GM10248 (cell line): ENCODE data around the gene NINL.

Source experiments
- CTCF ChIA-PET: fragments of 300-600 bp; sonication (Branson Sonifier 250); formaldehyde crosslinking; extraction: SDS; loops from one replicate; lab custom pipeline; 2021; ENCODE audit warnings: antibody characterized with exemption; lab: Yijun Ruan, JAX
- POLR2A ChIA-PET: fragments of 350-650 bp; sonication (Branson Sonifier 250); formaldehyde crosslinking; extraction: SDS; loops from one replicate; lab custom pipeline; 2020; ENCODE audit warnings: antibody characterized with exemption; lab: Yijun Ruan, JAX
- DNase-seq: peaks from one replicate; pipeline ENCODE4 v3.0.0; 2012; ENCODE audit errors: extremely low spot score
- TF ChIP-seq, protein P1 (sequence below): IDR thresholded peaks from 2 replicates; pipeline ENCODE4 v1.5.1; 2012; ENCODE audit warnings: mild to moderate bottlenecking, low read depth; ENCODE audit errors: extremely low read depth, missing control alignments, control extremely low read depth

The NINL gene

GRCh38 chr20:25548613-25549086 lies 36.7 kb downstream of the NINL start:
- POLR2A ChIA-PET = no interaction called here
- CTCF ChIA-PET = interaction anchor here (1.6 kb wide), 1 partner anchor 27 kb away, joined by 4 read pairs; no protein-coding TSS in a partner anchor
- no peak for DNase-seq
- TF ChIP-seq, protein P1, sequence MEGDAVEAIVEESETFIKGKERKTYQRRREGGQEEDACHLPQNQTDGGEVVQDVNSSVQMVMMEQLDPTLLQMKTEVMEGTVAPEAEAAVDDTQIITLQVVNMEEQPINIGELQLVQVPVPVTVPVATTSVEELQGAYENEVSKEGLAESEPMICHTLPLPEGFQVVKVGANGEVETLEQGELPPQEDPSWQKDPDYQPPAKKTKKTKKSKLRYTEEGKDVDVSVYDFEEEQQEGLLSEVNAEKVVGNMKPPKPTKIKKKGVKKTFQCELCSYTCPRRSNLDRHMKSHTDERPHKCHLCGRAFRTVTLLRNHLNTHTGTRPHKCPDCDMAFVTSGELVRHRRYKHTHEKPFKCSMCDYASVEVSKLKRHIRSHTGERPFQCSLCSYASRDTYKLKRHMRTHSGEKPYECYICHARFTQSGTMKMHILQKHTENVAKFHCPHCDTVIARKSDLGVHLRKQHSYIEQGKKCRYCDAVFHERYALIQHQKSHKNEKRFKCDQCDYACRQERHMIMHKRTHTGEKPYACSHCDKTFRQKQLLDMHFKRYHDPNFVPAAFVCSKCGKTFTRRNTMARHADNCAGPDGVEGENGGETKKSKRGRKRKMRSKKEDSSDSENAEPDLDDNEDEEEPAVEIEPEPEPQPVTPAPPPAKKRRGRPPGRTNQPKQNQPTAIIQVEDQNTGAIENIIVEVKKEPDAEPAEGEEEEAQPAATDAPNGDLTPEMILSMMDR = no peak

DNA sequence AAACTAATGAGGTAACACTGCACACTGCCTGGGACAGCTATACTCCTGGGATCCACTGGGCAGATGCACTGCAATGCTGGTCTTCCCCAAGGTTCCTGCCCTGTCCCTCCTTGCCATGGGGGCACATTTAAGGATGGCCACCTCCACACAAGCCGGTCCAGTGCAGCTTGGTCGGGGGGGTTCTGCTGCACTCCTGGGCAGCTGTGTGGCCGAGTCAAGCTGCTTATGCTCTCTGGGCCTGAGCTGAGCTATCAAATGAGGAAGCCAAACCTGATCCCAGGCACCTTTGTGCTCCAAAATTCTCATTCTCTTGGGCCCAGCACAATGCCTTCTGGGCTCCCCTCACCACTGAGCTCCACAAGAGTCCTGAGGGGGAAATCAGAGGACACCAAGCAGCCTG lies 37.3 kb downstream of the NINL start:
- ChIA-PET CTCF (interaction anchor here (1.6 kb wide), 1 partner anchor 26 kb away, joined by 4 read pairs; no protein-coding TSS in a partner anchor), POLR2A (no interaction called here)
- TF ChIP-seq, protein P1 = no peak
- DNase-seq = no peak

DNA sequence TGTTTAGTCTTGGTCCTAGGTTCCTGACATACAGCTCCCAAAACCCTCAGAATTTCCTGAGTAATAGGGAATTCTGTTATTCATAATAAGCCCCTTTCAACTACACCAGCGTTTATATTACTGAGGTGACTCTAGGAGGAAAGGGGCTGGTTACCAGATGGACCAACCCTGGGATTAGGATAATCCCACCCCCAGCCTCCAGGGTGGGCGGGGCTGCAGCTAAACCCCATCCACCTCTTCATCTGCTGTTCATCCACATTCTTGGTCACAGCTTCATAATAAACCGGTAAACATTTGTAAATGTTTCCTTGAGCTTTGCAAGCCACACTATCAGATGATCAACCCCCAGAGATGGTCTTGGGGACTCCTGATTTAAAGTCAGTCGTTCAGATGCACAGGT lies 38.3 kb downstream of the NINL start:
- TF ChIP-seq, protein P1 = no peak
- POLR2A ChIA-PET = no interaction called here
- DNase-seq = no peak
- CTCF ChIA-PET = no interaction called here

DNA sequence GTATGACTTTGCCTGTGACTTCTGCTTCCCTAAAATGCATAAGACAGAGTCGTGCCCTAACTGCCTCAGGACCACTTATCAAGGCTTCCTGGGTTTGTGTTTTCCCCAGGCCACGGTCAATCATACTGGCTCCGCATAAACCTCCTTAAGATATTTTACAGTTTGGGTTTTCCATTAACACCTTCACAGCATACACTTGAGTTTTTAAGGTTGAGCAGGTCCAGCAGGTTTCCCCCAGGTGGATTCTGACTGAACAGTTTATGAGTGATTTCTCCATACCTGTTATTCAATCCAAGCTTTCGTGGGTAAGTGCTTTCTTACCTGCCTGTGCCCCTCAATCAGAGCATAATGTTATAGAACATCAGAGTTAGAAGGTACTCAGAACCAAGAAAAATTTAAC lies 39.3 kb downstream of the NINL start:
- no peak for DNase-seq
- POLR2A ChIA-PET = no interaction called here
- CTCF ChIA-PET = interaction anchor here (1.5 kb wide), 1 partner anchor 8 kb away, joined by 3 read pairs; no protein-coding TSS in a partner anchor
- TF ChIP-seq, protein P1 = no peak

- ChIA-PET CTCF (interaction anchor here (1.5 kb wide), 1 partner anchor 8 kb away, joined by 3 read pairs; no protein-coding TSS in a partner anchor), POLR2A (no interaction called here)
These were observed 40.2 kb downstream of the NINL start for GRCh38 chr20:25545171-25545570.

GRCh38 chr20:25544734-25545133 lies 40.6 kb downstream of the NINL start:
- TF ChIP-seq, protein P1 = no peak
- ChIA-PET CTCF (interaction anchor here (1.5 kb wide), 1 partner anchor 9 kb away, joined by 3 read pairs; no protein-coding TSS in a partner anchor), POLR2A (no interaction called here)
- no peak for DNase-seq

More at GRCh38 chr20:25545171-25545570, 40.2 kb downstream of the NINL start:
- TF ChIP-seq, protein P1 = no peak
- DNase-seq = no peak
